ENCODE data around the gene CSRNP3. TPM values are rescaled to one million over a fixed set of nuclear protein-coding genes. Genes with fewer than 3 reads are reported as not detected.

CSRNP3 gene
- total and polyA plus RNA-seq, 2 experiments from 2014 or later: 3.0 to 14.0 TPM

- H3K79me2 ChIP-seq: peaks cover 31% of the 10 kb centered on the region
- 81% methylated on average over 4 of the region's 4 CpGs for WGBS (ENCODE audit: low lambda C conversion rate, missing lambda C conversion rate)
- H3K27me3 ChIP-seq: no peaks in the 10 kb centered on the region
- no peaks in the 10 kb centered on the region for H3K9me2 ChIP-seq (replicated peaks; ENCODE audit: insufficient read depth)
- H2AFZ ChIP-seq: no peak overlapping the region
- no peaks in the 10 kb centered on the region for H4K20me1 ChIP-seq (ENCODE audit: insufficient read depth, poor library complexity, severe bottlenecking)
- no peaks in the 10 kb centered on the region for H3K36me3 ChIP-seq (replicated peaks; ENCODE audit: insufficient read depth, low read depth)
- no peak for DNase-seq (ENCODE audit: low spot score)
- H3K27ac ChIP-seq: no peak overlapping the region
- H3K4me1 ChIP-seq (ENCODE audit: insufficient read depth): no peaks in the 10 kb centered on the region
- no peaks in the 10 kb centered on the region for H3K9me3 ChIP-seq (ENCODE audit: low read depth)
- H3K4me3 ChIP-seq: no peak overlapping the region
- TF ChIP-seq, protein P1, sequence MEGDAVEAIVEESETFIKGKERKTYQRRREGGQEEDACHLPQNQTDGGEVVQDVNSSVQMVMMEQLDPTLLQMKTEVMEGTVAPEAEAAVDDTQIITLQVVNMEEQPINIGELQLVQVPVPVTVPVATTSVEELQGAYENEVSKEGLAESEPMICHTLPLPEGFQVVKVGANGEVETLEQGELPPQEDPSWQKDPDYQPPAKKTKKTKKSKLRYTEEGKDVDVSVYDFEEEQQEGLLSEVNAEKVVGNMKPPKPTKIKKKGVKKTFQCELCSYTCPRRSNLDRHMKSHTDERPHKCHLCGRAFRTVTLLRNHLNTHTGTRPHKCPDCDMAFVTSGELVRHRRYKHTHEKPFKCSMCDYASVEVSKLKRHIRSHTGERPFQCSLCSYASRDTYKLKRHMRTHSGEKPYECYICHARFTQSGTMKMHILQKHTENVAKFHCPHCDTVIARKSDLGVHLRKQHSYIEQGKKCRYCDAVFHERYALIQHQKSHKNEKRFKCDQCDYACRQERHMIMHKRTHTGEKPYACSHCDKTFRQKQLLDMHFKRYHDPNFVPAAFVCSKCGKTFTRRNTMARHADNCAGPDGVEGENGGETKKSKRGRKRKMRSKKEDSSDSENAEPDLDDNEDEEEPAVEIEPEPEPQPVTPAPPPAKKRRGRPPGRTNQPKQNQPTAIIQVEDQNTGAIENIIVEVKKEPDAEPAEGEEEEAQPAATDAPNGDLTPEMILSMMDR (IDR thresholded peaks at IDR 0.05; ENCODE audit: poor library complexity): no peak
- TF ChIP-seq EZH2 (IDR thresholded peaks at IDR 0.05; ENCODE audit: borderline replicate concordance) (no peak), EZH2phosphoT487 (IDR thresholded peaks at IDR 0.05; ENCODE audit: low read depth, severe bottlenecking, unreplicated experiment) (no peak)
- H3K4me2 ChIP-seq: no peak overlapping the region
Measured at GRCh38 chr2:165479856-165480255, 10.4 kb downstream of the CSRNP3 start.

- no peak for DNase-seq (ENCODE audit: low spot score)
- Histone ChIP-seq H3K27me3 (no peaks in the 10 kb centered on the region), H3K4me1 (ENCODE audit: insufficient read depth) (no peaks in the 10 kb centered on the region), H3K27ac (no peak overlapping the region), H3K9me3 (ENCODE audit: low read depth) (no peaks in the 10 kb centered on the region), H3K36me3 (replicated peaks; ENCODE audit: insufficient read depth, low read depth) (no peaks in the 10 kb centered on the region), H2AFZ (no peak overlapping the region), H3K4me3 (no peak overlapping the region), H3K79me2 (no peaks in the 10 kb centered on the region), H4K20me1 (ENCODE audit: insufficient read depth, poor library complexity, severe bottlenecking) (no peaks in the 10 kb centered on the region), H3K4me2 (no peak overlapping the region), H3K9me2 (replicated peaks; ENCODE audit: insufficient read depth) (no peaks in the 10 kb centered on the region)
- TF ChIP-seq EZH2 (IDR thresholded peaks at IDR 0.05; ENCODE audit: borderline replicate concordance) (no peak), EZH2phosphoT487 (IDR thresholded peaks at IDR 0.05; ENCODE audit: low read depth, severe bottlenecking, unreplicated experiment) (no peak)
- TF ChIP-seq, protein P1 (IDR thresholded peaks at IDR 0.05; ENCODE audit: poor library complexity): no peak
- WGBS (ENCODE audit: low lambda C conversion rate, missing lambda C conversion rate): 93% methylated on average over 4 of the region's 4 CpGs
Measured at GRCh38 chr2:165494573-165494972, 25.1 kb downstream of the CSRNP3 start.

GRCh38 chr2:165497659-165498317, 28.3 kb downstream of the CSRNP3 start:
- no peak overlapping the region for H3K4me3 ChIP-seq
- H3K4me2 ChIP-seq: no peak overlapping the region
- no peaks in the 10 kb centered on the region for H3K9me2 ChIP-seq (replicated peaks; ENCODE audit: insufficient read depth)
- H3K36me3 ChIP-seq (replicated peaks; ENCODE audit: insufficient read depth, low read depth): no peaks in the 10 kb centered on the region
- 91% methylated on average over 3 of the region's 3 CpGs for WGBS (ENCODE audit: low lambda C conversion rate, missing lambda C conversion rate)
- H2AFZ ChIP-seq: no peak overlapping the region
- H3K9me3 ChIP-seq (ENCODE audit: low read depth): no peaks in the 10 kb centered on the region
- no peaks in the 10 kb centered on the region for H3K4me1 ChIP-seq (ENCODE audit: insufficient read depth)
- TF ChIP-seq EZH2 (IDR thresholded peaks at IDR 0.05; ENCODE audit: borderline replicate concordance) (no peak), EZH2phosphoT487 (IDR thresholded peaks at IDR 0.05; ENCODE audit: low read depth, severe bottlenecking, unreplicated experiment) (no peak)
- TF ChIP-seq, protein P1 (IDR thresholded peaks at IDR 0.05; ENCODE audit: poor library complexity): no peak
- H3K27ac ChIP-seq: no peak overlapping the region
- H3K27me3 ChIP-seq: no peaks in the 10 kb centered on the region
- no peaks in the 10 kb centered on the region for H4K20me1 ChIP-seq (ENCODE audit: insufficient read depth, poor library complexity, severe bottlenecking)
- H3K79me2 ChIP-seq: no peaks in the 10 kb centered on the region
- no peak for DNase-seq (ENCODE audit: low spot score)

Measured in hepatocyte (in vitro differentiated cells).